Upper lobe of left lung (tissue), 6 donors: ENCODE measurements around the gene COMMD10. TPM values are rescaled to one million over a fixed set of nuclear protein-coding genes. Genes with fewer than 3 reads are reported as not detected.

Source experiments
- ATAC-seq, 2 donors: fragments of 200-7000 bp; cut with Tn5 transposase; one replicate each; pipeline ENCODE4 v1.9.1; 2022; ENCODE audit warnings: mild to moderate bottlenecking in 2 of 2, moderate library complexity in 2 of 2; ENCODE audit not compliant: low FRiP score in 2 of 2
- DNase-seq, 2 donors: peaks; one replicate each; pipeline ENCODE4 v3.0.0-alpha.2; 2019 to 2020
- H3K27ac ChIP-seq, 4 donors: fragments of 200-600 bp; sonication (generic); one replicate each; pipeline ENCODE4 v1.5.1; 2016 to 2019
- H3K27me3 ChIP-seq, 4 donors: fragments of 200-600 bp; sonication (generic); one replicate each; pipeline ENCODE4 v1.5.1; 2017 to 2019
- H3K36me3 ChIP-seq, 4 donors: fragments of 200-600 bp; sonication (generic); one replicate each; pipeline ENCODE4 v1.5.1; 2016 to 2019
- H3K4me1 ChIP-seq, 4 donors: fragments of 200-600 bp; sonication (generic); one replicate each; pipeline ENCODE4 v1.5.1; 2018 to 2019
- H3K4me3 ChIP-seq, 4 donors: fragments of 200-600 bp; sonication (generic); one replicate each; pipeline ENCODE4 v1.5.1; 2017 to 2019; ENCODE audit warnings: mild to moderate bottlenecking in 2 of 4, moderate library complexity in 1 of 4
- H3K9me3 ChIP-seq, 4 donors: fragments of 200-600 bp; sonication (generic); one replicate each; pipeline ENCODE4 v1.5.1; 2018 to 2019
- EP300 ChIP-seq, 4 donors: sonication (generic); formaldehyde crosslinking; IDR thresholded peaks; one replicate each; pipeline ENCODE4 v1.5.1; 2017; ENCODE audit warnings: antibody characterized with exemption in 4 of 4, control low read depth in 2 of 4
- POLR2A ChIP-seq, 4 donors: fragments of 450-650 bp; IDR thresholded peaks; one replicate each; pipeline ENCODE4 v1.5.1; 2016 to 2017; ENCODE audit warnings: antibody characterized with exemption in 4 of 4, mild to moderate bottlenecking in 2 of 4
- POLR2AphosphoS5 ChIP-seq, 2 donors: sonication (generic); formaldehyde crosslinking; IDR thresholded peaks; one replicate each; pipeline ENCODE4 v1.5.1; 2017; ENCODE audit warnings: antibody characterized with exemption in 2 of 2
- WGBS, 2 donors: methylation state at CpG; one replicate each; pipeline ENCODE4 v1.1.5; 2017 to 2018; 5-methylcytosine and 5-hydroxymethylcytosine counted together
- total RNA-seq, 6 donors: library from RNA; depleted of rRNA in 4 of 6; stranded (reverse); fragments of >200 nt in 4 of 6; gene quantifications; one replicate each; pipeline versions ENCODE4 v1.1.0 to v1.2.1, GENCODE V29; 2016 to 2021
- TF ChIP-seq, protein P1 (sequence below), 6 experiments: fragments of 450-650 bp in 4 of 6; fragments of 200-600 bp in 2 of 6; sonication (generic) in 2 of 6; IDR thresholded peaks; one replicate each; pipeline ENCODE4 v1.5.1; 2016 to 2019; ENCODE audit warnings: antibody characterized with exemption in 6 of 6
- donor health status: DM: no; HTN: no; CAD: no; lungs with moderate emphysema.
- donor health status: DM: no; HTN: yes; CAD: no; lungs with severe emphysema.

COMMD10 gene
- total RNA-seq, 6 donors from 2014 or later, result 16.5 to 49.2 (median 25.4) TPM

DNA sequence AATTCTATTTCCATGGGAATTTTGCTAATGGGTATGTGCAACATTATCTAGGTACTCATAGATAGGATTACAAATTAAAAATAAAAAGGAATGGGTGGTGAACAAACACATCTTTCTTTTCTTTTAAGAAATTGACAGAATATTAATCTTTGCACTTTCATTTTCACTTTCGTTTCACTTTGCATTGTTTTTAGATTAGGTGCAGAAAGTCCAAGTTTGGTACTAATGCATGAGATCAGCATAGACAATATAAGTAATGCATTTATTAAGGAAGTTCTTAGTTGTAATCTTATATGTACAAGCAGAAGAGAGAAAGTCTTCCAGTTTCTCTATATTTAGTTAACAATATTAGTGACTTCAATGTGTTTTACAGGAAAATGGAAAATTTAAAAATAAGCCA is 196.5 kb downstream of the COMMD10 start:
- Histone ChIP-seq H3K4me1 (peaks cover 0 to 4% (median 0%) of the 10 kb centered on the region in 4 donors), H3K36me3 (no peaks in the 10 kb centered on the region), H3K9me3 (peaks cover 3 to 12% (median 9%) of the 10 kb centered on the region in 4 donors), H3K27ac (no peak overlapping the region), H3K27me3 (no peaks in the 10 kb centered on the region), H3K4me3 (no peak overlapping the region)
- no peak for DNase-seq
- WGBS, 2 donors, result 26 to 43% methylated on average over 1 of the region's 1 CpG
- TF ChIP-seq EP300 (IDR thresholded peaks at IDR 0.05) (no peak), POLR2AphosphoS5 (IDR thresholded peaks at IDR 0.05) (no peak), POLR2A (IDR thresholded peaks at IDR 0.05) (no peak)
- TF ChIP-seq, protein P1, sequence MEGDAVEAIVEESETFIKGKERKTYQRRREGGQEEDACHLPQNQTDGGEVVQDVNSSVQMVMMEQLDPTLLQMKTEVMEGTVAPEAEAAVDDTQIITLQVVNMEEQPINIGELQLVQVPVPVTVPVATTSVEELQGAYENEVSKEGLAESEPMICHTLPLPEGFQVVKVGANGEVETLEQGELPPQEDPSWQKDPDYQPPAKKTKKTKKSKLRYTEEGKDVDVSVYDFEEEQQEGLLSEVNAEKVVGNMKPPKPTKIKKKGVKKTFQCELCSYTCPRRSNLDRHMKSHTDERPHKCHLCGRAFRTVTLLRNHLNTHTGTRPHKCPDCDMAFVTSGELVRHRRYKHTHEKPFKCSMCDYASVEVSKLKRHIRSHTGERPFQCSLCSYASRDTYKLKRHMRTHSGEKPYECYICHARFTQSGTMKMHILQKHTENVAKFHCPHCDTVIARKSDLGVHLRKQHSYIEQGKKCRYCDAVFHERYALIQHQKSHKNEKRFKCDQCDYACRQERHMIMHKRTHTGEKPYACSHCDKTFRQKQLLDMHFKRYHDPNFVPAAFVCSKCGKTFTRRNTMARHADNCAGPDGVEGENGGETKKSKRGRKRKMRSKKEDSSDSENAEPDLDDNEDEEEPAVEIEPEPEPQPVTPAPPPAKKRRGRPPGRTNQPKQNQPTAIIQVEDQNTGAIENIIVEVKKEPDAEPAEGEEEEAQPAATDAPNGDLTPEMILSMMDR (IDR thresholded peaks at IDR 0.05), result no peak
- ATAC-seq, result no peak

GRCh38 chr5:116288524-116288923 is 203.7 kb downstream of the COMMD10 start:
- Histone ChIP-seq H3K27ac (no peak overlapping the region), H3K4me3 (no peak overlapping the region), H3K27me3 (no peaks in the 10 kb centered on the region), H3K4me1 (no peaks in the 10 kb centered on the region), H3K36me3 (peaks cover 0 to 6% (median 0%) of the 10 kb centered on the region in 4 donors), H3K9me3 (peaks cover 0 to 11% (median 9%) of the 10 kb centered on the region in 4 donors)
- 96 to 98% methylated on average over 2 of the region's 2 CpGs for WGBS, 2 donors
- ATAC-seq, result no peak
- TF ChIP-seq EP300 (IDR thresholded peaks at IDR 0.05) (no peak), POLR2AphosphoS5 (IDR thresholded peaks at IDR 0.05) (no peak), POLR2A (IDR thresholded peaks at IDR 0.05) (no peak)
- TF ChIP-seq, protein P1 (IDR thresholded peaks at IDR 0.05), result no peak
- no peak for DNase-seq

- DNase-seq, result no peak
- TF ChIP-seq POLR2A (IDR thresholded peaks at IDR 0.05) (no peak), EP300 (IDR thresholded peaks at IDR 0.05) (no peak), POLR2AphosphoS5 (IDR thresholded peaks at IDR 0.05) (no peak)
- TF ChIP-seq, protein P1 (IDR thresholded peaks at IDR 0.05), result no peak
- H3K36me3 ChIP-seq, result peaks cover 0 to 6% (median 0%) of the 10 kb centered on the region in 4 donors
- WGBS, 2 donors, result 85 to 90% methylated on average over 3 of the region's 3 CpGs
- no peaks in the 10 kb centered on the region for H3K27me3 ChIP-seq
- no peaks in the 10 kb centered on the region for H3K4me1 ChIP-seq
- no peak overlapping the region for H3K27ac ChIP-seq
- H3K4me3 ChIP-seq, result no peak overlapping the region
- no peak for ATAC-seq
- H3K9me3 ChIP-seq, result peaks cover 0 to 11% (median 9%) of the 10 kb centered on the region in 4 donors
These were observed 204.5 kb downstream of the COMMD10 start for GRCh38 chr5:116289276-116289675.

DNA sequence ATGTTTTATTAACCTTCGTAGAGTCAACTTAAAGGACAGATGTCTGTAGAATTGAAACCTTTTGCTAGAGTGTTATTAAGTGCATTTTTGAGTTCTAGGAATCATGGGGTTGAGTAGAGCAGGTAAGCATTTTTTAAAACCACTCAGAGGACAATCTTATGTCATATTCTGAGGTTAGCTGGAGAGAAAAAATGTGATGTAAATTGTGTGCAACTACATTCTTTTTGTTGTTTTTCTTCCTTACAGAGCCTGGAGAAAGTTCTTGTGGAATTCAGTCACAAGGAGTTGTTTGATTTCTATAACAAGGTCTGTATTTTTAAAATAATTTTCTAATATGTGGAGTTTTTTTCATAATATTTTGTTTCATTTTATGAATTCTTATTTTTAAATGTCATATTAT is 206.4 kb downstream of the COMMD10 start:
- ATAC-seq, result no peak
- no peaks in the 10 kb centered on the region for H3K4me1 ChIP-seq
- no peak overlapping the region for H3K27ac ChIP-seq
- WGBS, 2 donors, result 65 to 83% methylated on average over 1 of the region's 1 CpG
- H3K36me3 ChIP-seq, result peaks cover 0 to 6% (median 0%) of the 10 kb centered on the region in 4 donors
- TF ChIP-seq POLR2A (IDR thresholded peaks at IDR 0.05) (no peak), EP300 (IDR thresholded peaks at IDR 0.05) (no peak), POLR2AphosphoS5 (IDR thresholded peaks at IDR 0.05) (no peak)
- TF ChIP-seq, protein P1 (IDR thresholded peaks at IDR 0.05), result no peak
- DNase-seq, result no peak
- H3K27me3 ChIP-seq, result no peaks in the 10 kb centered on the region
- H3K4me3 ChIP-seq, result no peak overlapping the region
- peaks cover 0 to 11% (median 9%) of the 10 kb centered on the region in 4 donors for H3K9me3 ChIP-seq

DNA sequence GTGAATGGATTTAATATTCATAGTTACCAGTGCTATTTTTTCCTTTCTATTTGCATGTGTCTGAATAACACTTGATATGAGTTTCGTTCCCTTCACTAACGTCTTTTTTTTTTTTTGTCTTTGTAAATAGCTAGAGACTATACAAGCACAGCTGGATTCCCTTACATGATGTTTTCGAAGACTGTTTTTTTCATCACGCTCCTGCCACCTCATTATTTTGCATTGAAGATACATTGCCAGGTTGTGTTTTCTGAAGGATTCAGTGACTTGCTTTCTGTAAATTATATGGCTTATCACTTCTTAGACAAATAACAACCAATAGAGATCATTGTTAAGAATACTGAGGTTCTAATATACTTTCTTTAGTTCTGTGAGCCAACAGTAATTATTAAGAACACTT is 207.5 kb downstream of the COMMD10 start:
- DNase-seq (no peak), ATAC-seq (no peak)
- Histone ChIP-seq H3K4me3 (no peak overlapping the region), H3K4me1 (no peaks in the 10 kb centered on the region), H3K27me3 (no peaks in the 10 kb centered on the region), H3K36me3 (peaks cover 0 to 7% (median 0%) of the 10 kb centered on the region in 4 donors), H3K9me3 (peaks cover 0 to 11% (median 9%) of the 10 kb centered on the region in 4 donors), H3K27ac (no peak overlapping the region)
- 73 to 85% methylated on average over 4 of the region's 4 CpGs for WGBS, 2 donors
- TF ChIP-seq POLR2A (IDR thresholded peaks at IDR 0.05) (no peak), POLR2AphosphoS5 (IDR thresholded peaks at IDR 0.05) (no peak), EP300 (IDR thresholded peaks at IDR 0.05) (no peak)
- TF ChIP-seq, protein P1 (IDR thresholded peaks at IDR 0.05), result no peak
